Measurements from ENCODE around the gene EFEMP2. TPM values are rescaled to one million over a fixed set of nuclear protein-coding genes. Genes with fewer than 3 reads are reported as not detected.

EFEMP2 gene
- total and polyA plus RNA-seq, 10 of the 15 experiments (the other 5 are each of a cell fraction or from before 2014, with no cell fraction given): 0.24 to 13.2 (median 1.3) TPM; not detected in 1

- TF ChIP-seq MYC (IDR thresholded peaks at IDR 0.05; ENCODE audit: insufficient read depth, insufficient read length, insufficient replicate concordance, low read length, severe bottlenecking) (no peak), SIN3A (IDR thresholded peaks at IDR 0.05; ENCODE audit: low read depth, low read length) (0 out of 2 replicates have a peak, but pooled peaks have one; percentile 46), ZNF687 (IDR thresholded peaks at IDR 0.05) (peak; percentile 77), MEF2A (IDR thresholded peaks at IDR 0.05; ENCODE audit: insufficient read depth, low read depth, low read length) (no peak), MEF2B (IDR thresholded peaks at IDR 0.05; ENCODE audit: partially characterized antibody, poor library complexity, severe bottlenecking) (peak; percentile 47), USF2 (IDR thresholded peaks at IDR 0.05; ENCODE audit: borderline replicate concordance, low read depth, low read length) (no peak), PBX3 (IDR thresholded peaks at IDR 0.05; ENCODE audit: insufficient replicate concordance, low read depth, low read length) (no peak), TAF1 (IDR thresholded peaks at IDR 0.05; ENCODE audit: borderline replicate concordance, low read depth, low read length) (no peak), LARP7 (IDR thresholded peaks at IDR 0.05) (no peak), HSF1 (IDR thresholded peaks at IDR 0.05; ENCODE audit: low read depth, low read length) (no peak), EGR1 (IDR thresholded peaks at IDR 0.05; ENCODE audit: borderline replicate concordance in 1 of 2, low read depth in 2 of 2, low read length in 2 of 2) (no peak), ZNF274 (IDR thresholded peaks at IDR 0.05; ENCODE audit: insufficient read depth, insufficient read length) (no peak), SUPT20H (IDR thresholded peaks at IDR 0.05; ENCODE audit: borderline replicate concordance, control insufficient read depth, low read depth, low read length) (no peak), ATF2 (IDR thresholded peaks at IDR 0.05; ENCODE audit: low read length) (no peak), MXI1 (IDR thresholded peaks at IDR 0.05; ENCODE audit: low read depth, low read length) (no peak), BACH1 (IDR thresholded peaks at IDR 0.05; ENCODE audit: borderline replicate concordance) (peak; percentile 99), NFIC (IDR thresholded peaks at IDR 0.05; ENCODE audit: low read depth, low read length) (no peak), EZH2 (IDR thresholded peaks at IDR 0.05; ENCODE audit: borderline replicate concordance, control insufficient read depth, low read depth, low read length) (no peak)
These were observed 26.9 kb upstream of the EFEMP2 start (continued) for GRCh38 chr11:65899356-65900124.

All from GM12878 (cell line).